ENCODE results near the gene FSCN2.
A peak's percentile ranks its signal among the peaks of the same experiment; 100 is the strongest.

FSCN2 gene, protein sequence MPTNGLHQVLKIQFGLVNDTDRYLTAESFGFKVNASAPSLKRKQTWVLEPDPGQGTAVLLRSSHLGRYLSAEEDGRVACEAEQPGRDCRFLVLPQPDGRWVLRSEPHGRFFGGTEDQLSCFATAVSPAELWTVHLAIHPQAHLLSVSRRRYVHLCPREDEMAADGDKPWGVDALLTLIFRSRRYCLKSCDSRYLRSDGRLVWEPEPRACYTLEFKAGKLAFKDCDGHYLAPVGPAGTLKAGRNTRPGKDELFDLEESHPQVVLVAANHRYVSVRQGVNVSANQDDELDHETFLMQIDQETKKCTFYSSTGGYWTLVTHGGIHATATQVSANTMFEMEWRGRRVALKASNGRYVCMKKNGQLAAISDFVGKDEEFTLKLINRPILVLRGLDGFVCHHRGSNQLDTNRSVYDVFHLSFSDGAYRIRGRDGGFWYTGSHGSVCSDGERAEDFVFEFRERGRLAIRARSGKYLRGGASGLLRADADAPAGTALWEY

DNA sequence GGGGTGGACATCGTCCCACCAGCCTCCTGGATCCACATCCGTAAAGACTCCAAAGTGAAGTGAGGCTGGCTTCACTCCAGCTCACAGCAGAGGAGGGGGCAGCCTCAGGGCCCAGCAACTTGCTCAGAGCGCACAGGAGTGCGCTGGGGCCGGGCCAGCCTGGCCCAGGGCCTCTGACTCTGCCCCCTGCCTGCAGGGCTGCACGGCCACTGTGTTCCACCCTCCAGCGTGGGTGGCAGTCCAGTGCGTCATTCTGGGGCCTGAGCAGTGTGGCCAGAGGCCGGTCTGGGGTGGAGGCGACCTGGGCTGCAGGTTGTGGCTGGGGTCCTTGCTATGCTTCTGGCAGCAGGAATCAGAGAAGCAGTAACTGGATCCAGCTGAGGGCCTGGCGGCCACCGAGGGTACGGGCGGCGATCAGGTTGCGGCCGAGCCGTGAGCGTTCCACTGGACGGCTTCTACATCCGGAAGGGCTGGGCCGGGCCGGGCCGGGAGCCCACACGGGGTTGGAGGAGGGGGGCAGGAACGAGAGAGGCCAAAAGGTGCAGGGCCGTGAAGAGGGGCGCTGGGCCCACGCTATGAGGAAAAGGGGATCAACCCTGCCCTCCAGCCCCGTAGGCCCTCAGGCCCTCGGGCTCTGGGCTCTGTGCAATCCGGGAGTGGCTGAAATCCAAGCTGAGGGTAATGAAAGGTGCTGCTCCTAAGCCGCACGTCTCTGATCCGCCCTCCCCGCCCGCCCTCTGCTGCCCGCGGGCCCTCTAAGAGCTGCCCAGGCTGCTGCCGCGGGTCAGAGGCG is at the start of gene FSCN2:
Gene FSCN2 (plus strand): TSS at position 787 of the 793 bp plus-strand sequence. CDS start 155 bp downstream, outside the sequence.
- no peak within 1 kb of the TSS for H3K27ac ChIP-seq
- no peak for TF ChIP-seq ZFX (IDR thresholded peaks at IDR 0.05; ENCODE audit: borderline replicate concordance)
- TF ChIP-seq, protein P1, sequence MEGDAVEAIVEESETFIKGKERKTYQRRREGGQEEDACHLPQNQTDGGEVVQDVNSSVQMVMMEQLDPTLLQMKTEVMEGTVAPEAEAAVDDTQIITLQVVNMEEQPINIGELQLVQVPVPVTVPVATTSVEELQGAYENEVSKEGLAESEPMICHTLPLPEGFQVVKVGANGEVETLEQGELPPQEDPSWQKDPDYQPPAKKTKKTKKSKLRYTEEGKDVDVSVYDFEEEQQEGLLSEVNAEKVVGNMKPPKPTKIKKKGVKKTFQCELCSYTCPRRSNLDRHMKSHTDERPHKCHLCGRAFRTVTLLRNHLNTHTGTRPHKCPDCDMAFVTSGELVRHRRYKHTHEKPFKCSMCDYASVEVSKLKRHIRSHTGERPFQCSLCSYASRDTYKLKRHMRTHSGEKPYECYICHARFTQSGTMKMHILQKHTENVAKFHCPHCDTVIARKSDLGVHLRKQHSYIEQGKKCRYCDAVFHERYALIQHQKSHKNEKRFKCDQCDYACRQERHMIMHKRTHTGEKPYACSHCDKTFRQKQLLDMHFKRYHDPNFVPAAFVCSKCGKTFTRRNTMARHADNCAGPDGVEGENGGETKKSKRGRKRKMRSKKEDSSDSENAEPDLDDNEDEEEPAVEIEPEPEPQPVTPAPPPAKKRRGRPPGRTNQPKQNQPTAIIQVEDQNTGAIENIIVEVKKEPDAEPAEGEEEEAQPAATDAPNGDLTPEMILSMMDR (IDR thresholded peaks at IDR 0.05), result no peak

DNA sequence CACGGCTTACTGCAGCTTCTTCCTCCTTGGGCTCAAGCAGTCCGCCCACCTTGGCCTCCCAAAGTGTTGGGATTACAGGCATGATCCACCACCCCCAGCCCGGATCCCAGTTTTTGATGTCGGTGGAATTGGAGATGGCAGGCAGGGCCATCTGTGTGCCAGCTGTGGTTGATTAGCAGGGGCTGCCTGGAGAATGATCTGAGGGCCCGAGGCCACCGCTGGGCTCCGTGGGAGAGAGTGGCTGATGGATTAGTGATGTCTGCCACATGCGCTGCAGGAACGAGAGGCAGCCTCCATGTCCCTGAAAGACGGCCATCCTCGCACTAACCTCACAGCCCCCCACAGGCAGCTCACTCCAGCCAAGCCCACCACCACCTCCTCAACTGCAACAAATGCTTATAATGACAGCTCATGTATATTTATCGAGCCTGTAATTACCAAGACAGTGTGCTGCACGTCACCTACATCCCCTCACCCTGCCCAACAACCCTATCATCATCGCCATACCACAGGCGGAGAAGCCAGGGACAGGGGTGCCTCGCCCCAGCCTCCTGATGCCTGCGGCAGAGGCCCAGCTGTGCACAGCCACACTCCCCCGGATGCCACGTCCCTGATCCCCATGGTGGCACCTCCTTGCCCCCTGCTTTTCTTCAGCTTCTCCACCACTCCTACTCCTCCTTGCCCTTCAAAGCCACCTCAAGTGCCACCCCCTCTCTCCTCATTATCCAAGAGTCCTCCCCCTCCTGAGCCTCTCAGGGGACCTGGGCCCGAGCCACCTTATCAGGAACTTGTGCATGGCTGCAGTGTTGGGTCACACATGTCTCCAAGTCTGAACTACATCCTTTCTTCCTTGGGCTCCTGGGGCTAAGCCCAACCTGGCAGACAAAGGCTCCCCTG is 48.8 kb upstream of the FSCN2 start:
- no peak overlapping the region for H3K27ac ChIP-seq
- no peak for TF ChIP-seq ZFX (IDR thresholded peaks at IDR 0.05; ENCODE audit: borderline replicate concordance)
- TF ChIP-seq, protein P1 (IDR thresholded peaks at IDR 0.05), result no peak

DNA sequence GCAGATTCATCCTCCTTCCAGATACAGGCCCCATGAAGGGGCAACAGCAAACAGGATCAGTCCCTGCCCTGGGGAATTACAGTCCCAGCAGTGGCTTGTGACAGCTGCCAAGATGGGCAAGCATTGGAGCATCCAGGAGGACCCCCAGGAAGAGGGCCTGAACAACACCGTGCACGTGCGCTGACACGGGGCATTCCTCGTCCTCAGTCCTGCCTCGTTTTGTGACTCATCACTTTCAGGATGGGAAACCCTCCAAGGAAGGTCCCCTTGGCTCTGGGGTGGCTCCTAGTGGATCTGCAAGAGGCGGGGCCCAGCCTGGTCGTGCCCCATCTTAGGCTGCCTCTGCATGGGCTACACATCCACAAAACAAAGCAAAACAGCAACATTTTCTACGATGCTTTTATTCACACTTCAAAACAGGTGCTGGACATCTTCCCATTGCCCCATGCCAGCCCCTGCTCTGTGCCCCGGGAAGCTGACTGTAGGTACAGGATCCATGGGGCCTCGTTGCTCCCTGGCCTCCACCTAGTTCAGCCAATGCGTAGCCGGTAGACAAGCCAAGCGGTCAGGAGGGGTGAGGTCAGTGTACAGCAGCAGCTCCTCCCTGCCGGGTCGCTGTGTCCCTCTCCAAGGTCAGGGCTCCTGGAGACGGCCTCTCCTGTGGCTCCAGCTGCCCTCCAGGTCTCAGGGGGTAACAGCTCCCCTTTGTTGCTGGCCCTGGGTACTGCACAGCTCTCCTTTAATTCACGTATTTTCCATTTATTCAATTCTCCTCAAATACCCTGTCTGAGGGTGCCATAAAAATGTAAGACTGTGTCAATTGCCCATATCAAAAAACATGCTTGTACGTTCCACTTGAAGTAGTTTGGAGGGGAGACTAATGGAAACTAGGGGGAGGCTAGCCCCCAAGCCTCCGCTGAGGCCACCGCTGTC is 47.8 kb upstream of the FSCN2 start:
- no peak for TF ChIP-seq ZFX (IDR thresholded peaks at IDR 0.05; ENCODE audit: borderline replicate concordance)
- TF ChIP-seq, protein P1 (IDR thresholded peaks at IDR 0.05), result no peak
- H3K27ac ChIP-seq, result peak overlapping the region; percentile 83

DNA sequence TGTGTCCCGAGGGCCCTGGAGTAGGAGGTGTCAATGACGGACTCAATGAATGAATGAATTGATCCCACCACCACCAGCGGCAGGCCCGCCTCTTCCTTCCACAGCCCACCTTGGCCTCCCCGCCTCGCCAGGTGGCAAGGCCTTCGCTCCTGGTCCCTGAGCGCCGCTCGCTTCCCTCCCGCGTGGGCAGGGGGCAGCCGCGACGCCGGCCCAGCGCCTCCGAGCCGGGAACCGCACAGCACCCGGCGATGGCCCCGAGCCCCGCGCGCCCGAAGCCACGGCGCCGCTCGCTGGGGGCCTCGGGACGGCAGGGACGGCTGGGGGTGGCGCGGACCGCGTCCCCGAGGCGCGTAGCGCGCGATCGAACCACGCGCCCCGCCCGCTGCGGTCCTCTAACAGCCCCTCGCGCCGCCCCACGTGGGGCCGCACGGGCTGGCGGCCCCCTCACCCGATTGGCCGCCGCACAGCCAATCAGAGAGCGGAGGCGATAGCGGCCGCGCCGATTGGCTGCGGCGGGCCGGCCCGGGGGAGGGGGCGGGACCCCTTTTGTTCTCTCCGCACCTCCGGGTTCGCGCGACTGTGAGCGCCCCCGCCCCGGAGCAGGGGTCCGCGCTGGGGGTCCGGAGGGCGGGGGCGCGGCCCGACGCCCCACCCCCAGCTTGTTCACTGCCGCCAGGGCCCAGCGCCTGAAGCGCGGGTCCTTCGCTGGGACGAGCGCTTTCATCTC is 46.9 kb upstream of the FSCN2 start:
- TF ChIP-seq, protein P1 (IDR thresholded peaks at IDR 0.05), result no peak
- H3K27ac ChIP-seq, result peak overlapping the region; percentile 83

DNA sequence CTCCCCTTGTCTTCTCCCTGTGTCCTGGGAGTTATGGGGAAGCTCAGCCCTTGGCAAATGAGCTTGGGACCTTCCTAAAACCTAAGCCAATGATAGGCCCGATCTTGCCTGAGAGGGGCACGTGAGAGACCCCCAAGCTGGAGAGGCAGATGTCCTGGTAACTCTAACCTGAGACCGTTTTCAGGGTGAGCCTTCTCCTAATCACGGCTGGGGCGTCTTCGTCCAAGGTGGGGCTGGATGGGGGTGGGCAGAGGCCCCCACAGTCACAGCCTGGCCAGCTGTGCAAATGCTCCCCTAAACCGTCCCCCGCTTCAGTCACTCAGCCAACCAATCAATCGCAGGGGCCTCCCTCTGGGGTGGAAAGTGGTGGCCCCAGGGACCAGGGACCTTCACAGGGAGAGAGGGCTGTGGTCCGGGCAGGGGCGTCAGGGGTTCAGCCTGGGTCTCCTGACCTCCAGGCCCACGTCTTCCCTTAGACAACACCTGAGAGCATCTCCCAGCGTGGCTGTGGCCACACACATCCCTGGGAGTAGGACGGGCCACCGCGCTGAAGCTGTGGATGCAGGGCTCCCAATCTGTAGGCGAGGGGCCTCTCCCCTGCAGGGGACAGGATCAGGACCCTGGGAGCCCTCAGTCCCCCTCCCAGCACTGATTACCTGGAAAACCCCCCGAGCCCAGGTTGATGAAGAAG is 46.2 kb upstream of the FSCN2 start:
- TF ChIP-seq, protein P1 (IDR thresholded peaks at IDR 0.05), result no peak
- no peak for TF ChIP-seq ZFX (IDR thresholded peaks at IDR 0.05; ENCODE audit: borderline replicate concordance)
- H3K27ac ChIP-seq, result peak overlapping the region; percentile 83

Measured in 22Rv1 (cell line).